ENCODE measurements around the gene RBFA.
A peak's percentile ranks its signal among the peaks of the same experiment; 100 is the strongest.
"Not testable (repeated sequence)": the region's sequence is repeated elsewhere in the genome, so short reads cannot be mapped to it uniquely, and the experiment has no call there.

RBFA gene

GRCh38 chr18:80009661-80010550, 24.3 kb upstream of the RBFA start:
- H3K4me3 ChIP-seq (ENCODE audit: low read depth, low read length) = no peak overlapping the region
- TF ChIP-seq CTCF (IDR thresholded peaks at IDR 0.05; ENCODE audit: borderline replicate concordance, insufficient read depth, low read depth, low read length) = no peak

- H3K4me3 ChIP-seq (ENCODE audit: low read depth, low read length) = no peak overlapping the region
- TF ChIP-seq CTCF (IDR thresholded peaks at IDR 0.05; ENCODE audit: borderline replicate concordance, insufficient read depth, low read depth, low read length) = no peak
Observed at GRCh38 chr18:80010551-80010906, 23.7 kb upstream of the RBFA start.

- not testable (repeated sequence) for H3K4me3 ChIP-seq (ENCODE audit: low read depth, low read length)
Observed at GRCh38 chr18:80011496-80012137, 22.6 kb upstream of the RBFA start.

GRCh38 chr18:80012714-80013113, 21.5 kb upstream of the RBFA start:
- TF ChIP-seq CTCF (IDR thresholded peaks at IDR 0.05; ENCODE audit: borderline replicate concordance, insufficient read depth, low read depth, low read length) = no peak

GRCh38 chr18:80022613-80023012, 11.6 kb upstream of the RBFA start:
- H3K4me3 ChIP-seq (ENCODE audit: low read depth, low read length) = no peak overlapping the region
- no peak for TF ChIP-seq CTCF (IDR thresholded peaks at IDR 0.05; ENCODE audit: borderline replicate concordance, insufficient read depth, low read depth, low read length)

More at GRCh38 chr18:80012714-80013113, 21.5 kb upstream of the RBFA start:
- H3K4me3 ChIP-seq (ENCODE audit: low read depth, low read length) = no peak overlapping the region

- TF ChIP-seq CTCF (IDR thresholded peaks at IDR 0.05; ENCODE audit: borderline replicate concordance, insufficient read depth, low read depth, low read length) = peak; percentile 22; the same call in 1 of the 2 replicates
- no peak overlapping the region for H3K4me3 ChIP-seq (ENCODE audit: low read depth, low read length)
Observed at GRCh38 chr18:80023173-80023572, 11.1 kb upstream of the RBFA start.

GRCh38 chr18:80026363-80026762, 7.9 kb upstream of the RBFA start:
- TF ChIP-seq CTCF (IDR thresholded peaks at IDR 0.05; ENCODE audit: borderline replicate concordance, insufficient read depth, low read depth, low read length) = no peak
- H3K4me3 ChIP-seq (ENCODE audit: low read depth, low read length) = no peak overlapping the region

- not testable (repeated sequence) for H3K4me3 ChIP-seq (ENCODE audit: low read depth, low read length)
Observed at GRCh38 chr18:80027719-80028118, 6.5 kb upstream of the RBFA start.
